ENCODE data around the gene OTOA. TPM values are rescaled to one million over a fixed set of nuclear protein-coding genes. Genes with fewer than 3 reads are reported as not detected.
"Not testable (repeated sequence)": the region's sequence is repeated elsewhere in the genome, so short reads cannot be mapped to it uniquely, and the experiment has no call there.

OTOA gene
- total RNA-seq, 1 donor from 2014 or later, result under 0.01 TPM

- Histone ChIP-seq H3K4me1 (ENCODE audit: control insufficient read depth in 3 of 3, insufficient read depth in 3 of 3, low read length in 3 of 3) (peaks cover 0 to 8% (median 3%) of the 10 kb centered on the region in 3 donors), H3K9ac (ENCODE audit: low read depth in 1 of 3, low read length in 3 of 3) (no peak overlapping the region), H3K4me3 (ENCODE audit: low read length in 3 of 3) (no peak overlapping the region), H3K27ac (ENCODE audit: low read depth, low read length) (no peak overlapping the region), H3K27me3 (ENCODE audit: control insufficient read depth in 3 of 3, insufficient read depth in 3 of 3, low read length in 3 of 3) (no peaks in the 10 kb centered on the region), H3K36me3 (ENCODE audit: control insufficient read depth in 3 of 3, insufficient read depth in 3 of 3, low read length in 3 of 3) (peaks cover 6 to 16% (median 9%) of the 10 kb centered on the region in 3 donors), H3K9me3 (ENCODE audit: control insufficient read depth in 3 of 3, low read length in 3 of 3) (no peaks in the 10 kb centered on the region)
Measured at GRCh38 chr16:21628121-21628726, 35.5 kb upstream of the OTOA start.

- no peaks in the 10 kb centered on the region for H3K9me3 ChIP-seq (ENCODE audit: control insufficient read depth in 3 of 3, low read length in 3 of 3)
- H3K9ac ChIP-seq (ENCODE audit: low read depth in 1 of 3, low read length in 3 of 3), result no peak overlapping the region
- H3K4me1 ChIP-seq (ENCODE audit: control insufficient read depth in 3 of 3, insufficient read depth in 3 of 3, low read length in 3 of 3), result peaks cover 0 to 8% (median 3%) of the 10 kb centered on the region in 3 donors
- H3K36me3 ChIP-seq (ENCODE audit: control insufficient read depth in 3 of 3, insufficient read depth in 3 of 3, low read length in 3 of 3), result peaks cover 6 to 16% (median 9%) of the 10 kb centered on the region in 3 donors
- no peak overlapping the region for H3K27ac ChIP-seq (ENCODE audit: low read depth, low read length)
- H3K4me3 ChIP-seq (ENCODE audit: low read length in 3 of 3), result no peak overlapping the region
- no peaks in the 10 kb centered on the region for H3K27me3 ChIP-seq (ENCODE audit: control insufficient read depth in 3 of 3, insufficient read depth in 3 of 3, low read length in 3 of 3)
Measured at GRCh38 chr16:21628772-21629171, 35.0 kb upstream of the OTOA start.

GRCh38 chr16:21629616-21630539 lies 33.9 kb upstream of the OTOA start:
- H3K4me1 ChIP-seq (ENCODE audit: control insufficient read depth in 3 of 3, insufficient read depth in 3 of 3, low read length in 3 of 3); H3K27ac ChIP-seq (ENCODE audit: low read depth, low read length); H3K27me3 ChIP-seq (ENCODE audit: control insufficient read depth in 3 of 3, insufficient read depth in 3 of 3, low read length in 3 of 3); H3K4me3 ChIP-seq (ENCODE audit: low read length in 3 of 3); H3K9me3 ChIP-seq (ENCODE audit: control insufficient read depth in 3 of 3, low read length in 3 of 3); H3K9ac ChIP-seq (ENCODE audit: low read depth in 1 of 3, low read length in 3 of 3): not testable (repeated sequence)
- peaks cover 4 to 14% (median 8%) of the 10 kb centered on the region in 3 donors for H3K36me3 ChIP-seq (ENCODE audit: control insufficient read depth in 3 of 3, insufficient read depth in 3 of 3, low read length in 3 of 3)

DNA sequence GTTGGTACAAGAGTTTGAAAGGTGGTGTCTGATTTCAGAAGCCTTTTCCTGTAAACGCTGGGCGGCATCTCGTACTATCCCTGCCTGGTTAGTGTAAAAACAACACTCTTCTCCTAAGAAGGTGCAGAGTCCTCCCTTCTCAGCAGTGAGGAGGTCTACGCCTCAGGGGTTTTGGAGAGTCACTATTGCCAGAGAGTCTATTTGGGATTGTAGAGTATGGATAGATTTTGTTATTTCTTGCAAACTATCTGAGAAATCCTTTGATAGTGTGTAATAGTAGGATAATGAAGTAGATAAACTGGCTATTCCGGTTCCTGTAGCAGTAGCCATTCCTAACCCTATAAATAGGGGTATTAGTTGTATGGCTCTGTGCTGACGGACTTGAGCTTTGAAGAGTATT lies 32.9 kb upstream of the OTOA start:
- not testable (repeated sequence) for H3K9ac ChIP-seq (ENCODE audit: low read depth in 1 of 3, low read length in 3 of 3); H3K4me1 ChIP-seq (ENCODE audit: control insufficient read depth in 3 of 3, insufficient read depth in 3 of 3, low read length in 3 of 3); H3K9me3 ChIP-seq (ENCODE audit: control insufficient read depth in 3 of 3, low read length in 3 of 3); H3K4me3 ChIP-seq (ENCODE audit: low read length in 3 of 3); H3K27me3 ChIP-seq (ENCODE audit: control insufficient read depth in 3 of 3, insufficient read depth in 3 of 3, low read length in 3 of 3); H3K27ac ChIP-seq (ENCODE audit: low read depth, low read length); H3K36me3 ChIP-seq (ENCODE audit: control insufficient read depth in 3 of 3, insufficient read depth in 3 of 3, low read length in 3 of 3)

DNA sequence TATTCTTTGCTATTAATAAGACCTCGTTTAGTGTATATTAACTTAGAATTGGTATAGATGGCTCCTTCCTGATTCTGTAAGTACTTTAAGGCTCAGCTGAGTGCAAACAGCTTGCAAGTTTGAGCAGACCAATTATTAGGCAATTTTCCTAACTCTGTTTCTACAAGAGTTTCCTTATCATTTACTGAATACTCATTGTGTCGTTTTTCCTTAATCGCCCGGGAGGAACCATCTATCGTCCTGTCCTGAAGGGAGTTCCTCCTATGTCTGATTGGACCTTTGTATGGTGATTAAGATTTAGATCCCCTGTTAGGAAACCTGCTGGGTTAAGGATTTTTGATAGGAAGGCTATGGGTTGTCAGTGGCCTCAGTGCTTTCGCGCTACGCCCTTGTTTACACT lies 32.4 kb upstream of the OTOA start:
- not testable (repeated sequence) for H3K36me3 ChIP-seq (ENCODE audit: control insufficient read depth in 3 of 3, insufficient read depth in 3 of 3, low read length in 3 of 3); H3K9me3 ChIP-seq (ENCODE audit: control insufficient read depth in 3 of 3, low read length in 3 of 3); H3K9ac ChIP-seq (ENCODE audit: low read depth in 1 of 3, low read length in 3 of 3); H3K27me3 ChIP-seq (ENCODE audit: control insufficient read depth in 3 of 3, insufficient read depth in 3 of 3, low read length in 3 of 3); H3K4me1 ChIP-seq (ENCODE audit: control insufficient read depth in 3 of 3, insufficient read depth in 3 of 3, low read length in 3 of 3); H3K4me3 ChIP-seq (ENCODE audit: low read length in 3 of 3); H3K27ac ChIP-seq (ENCODE audit: low read depth, low read length)

DNA sequence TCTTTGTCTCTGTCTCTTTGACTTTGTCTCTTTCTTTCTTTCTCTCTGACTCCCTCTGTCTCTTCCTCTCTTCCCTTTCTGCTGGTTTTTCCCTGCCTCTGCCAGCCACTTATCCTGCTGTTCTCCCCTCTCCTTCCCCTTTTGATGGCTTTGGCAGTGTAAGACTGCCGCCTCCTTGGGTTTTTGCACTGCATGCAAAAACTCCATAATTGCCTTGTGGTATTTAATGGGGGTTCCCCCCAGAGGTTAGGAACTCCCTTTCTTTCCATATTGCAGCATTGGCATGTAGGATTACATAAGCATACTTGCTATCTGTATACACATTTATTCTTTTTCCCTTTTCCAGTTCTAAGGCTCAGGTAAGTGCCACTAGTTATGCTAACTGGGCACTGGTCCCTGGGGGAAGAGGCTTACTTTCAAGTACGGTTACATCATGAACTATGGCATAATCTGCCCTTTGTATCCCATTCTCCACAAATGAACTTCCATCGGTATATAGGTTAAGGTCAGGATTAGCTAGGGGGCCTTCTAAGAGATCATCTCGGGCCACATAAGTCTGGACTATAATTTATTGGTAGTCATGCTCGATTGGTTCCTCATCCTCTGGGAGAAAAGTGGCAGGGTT lies 31.7 kb upstream of the OTOA start:
- H3K9ac ChIP-seq (ENCODE audit: low read depth in 1 of 3, low read length in 3 of 3); H3K4me1 ChIP-seq (ENCODE audit: control insufficient read depth in 3 of 3, insufficient read depth in 3 of 3, low read length in 3 of 3); H3K36me3 ChIP-seq (ENCODE audit: control insufficient read depth in 3 of 3, insufficient read depth in 3 of 3, low read length in 3 of 3); H3K27me3 ChIP-seq (ENCODE audit: control insufficient read depth in 3 of 3, insufficient read depth in 3 of 3, low read length in 3 of 3); H3K9me3 ChIP-seq (ENCODE audit: control insufficient read depth in 3 of 3, low read length in 3 of 3); H3K27ac ChIP-seq (ENCODE audit: low read depth, low read length); H3K4me3 ChIP-seq (ENCODE audit: low read length in 3 of 3): not testable (repeated sequence)

DNA sequence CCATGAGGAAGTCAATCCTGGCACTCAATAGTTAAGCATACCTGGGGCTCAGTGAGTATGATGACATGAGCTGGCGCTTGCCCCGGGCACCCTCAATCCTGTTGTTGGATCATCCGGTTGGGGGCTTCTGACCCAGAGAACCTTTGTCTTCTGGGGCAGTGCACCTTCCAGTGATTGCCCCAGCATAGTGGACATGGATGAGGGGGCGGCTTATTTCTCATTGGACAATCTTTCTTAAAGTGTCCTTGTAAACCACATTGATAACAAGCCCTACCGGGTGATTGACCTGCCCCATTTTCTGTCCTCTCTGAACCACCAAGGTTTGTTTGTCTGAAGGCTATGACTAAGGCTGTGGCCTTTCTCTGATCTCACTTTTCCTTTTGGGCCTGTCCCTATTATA lies 29.6 kb upstream of the OTOA start:
- Histone ChIP-seq H3K4me3 (ENCODE audit: low read length in 3 of 3) (no peak overlapping the region), H3K27ac (ENCODE audit: low read depth, low read length) (no peak overlapping the region), H3K27me3 (ENCODE audit: control insufficient read depth in 3 of 3, insufficient read depth in 3 of 3, low read length in 3 of 3) (no peaks in the 10 kb centered on the region), H3K4me1 (ENCODE audit: control insufficient read depth in 3 of 3, insufficient read depth in 3 of 3, low read length in 3 of 3) (peaks cover 0 to 6% (median 4%) of the 10 kb centered on the region in 3 donors), H3K9ac (ENCODE audit: low read depth in 1 of 3, low read length in 3 of 3) (no peak overlapping the region), H3K36me3 (ENCODE audit: control insufficient read depth in 3 of 3, insufficient read depth in 3 of 3, low read length in 3 of 3) (peaks cover 0 to 2% (median 0%) of the 10 kb centered on the region in 3 donors), H3K9me3 (ENCODE audit: control insufficient read depth in 3 of 3, low read length in 3 of 3) (no peaks in the 10 kb centered on the region)

- not testable (repeated sequence) for H3K36me3 ChIP-seq (ENCODE audit: control insufficient read depth in 3 of 3, insufficient read depth in 3 of 3, low read length in 3 of 3); H3K4me1 ChIP-seq (ENCODE audit: control insufficient read depth in 3 of 3, insufficient read depth in 3 of 3, low read length in 3 of 3); H3K27ac ChIP-seq (ENCODE audit: low read depth, low read length); H3K4me3 ChIP-seq (ENCODE audit: low read length in 3 of 3); H3K27me3 ChIP-seq (ENCODE audit: control insufficient read depth in 3 of 3, insufficient read depth in 3 of 3, low read length in 3 of 3); H3K9ac ChIP-seq (ENCODE audit: low read depth in 1 of 3, low read length in 3 of 3); H3K9me3 ChIP-seq (ENCODE audit: control insufficient read depth in 3 of 3, low read length in 3 of 3)
Measured at GRCh38 chr16:21635694-21636093, 28.1 kb upstream of the OTOA start.

DNA sequence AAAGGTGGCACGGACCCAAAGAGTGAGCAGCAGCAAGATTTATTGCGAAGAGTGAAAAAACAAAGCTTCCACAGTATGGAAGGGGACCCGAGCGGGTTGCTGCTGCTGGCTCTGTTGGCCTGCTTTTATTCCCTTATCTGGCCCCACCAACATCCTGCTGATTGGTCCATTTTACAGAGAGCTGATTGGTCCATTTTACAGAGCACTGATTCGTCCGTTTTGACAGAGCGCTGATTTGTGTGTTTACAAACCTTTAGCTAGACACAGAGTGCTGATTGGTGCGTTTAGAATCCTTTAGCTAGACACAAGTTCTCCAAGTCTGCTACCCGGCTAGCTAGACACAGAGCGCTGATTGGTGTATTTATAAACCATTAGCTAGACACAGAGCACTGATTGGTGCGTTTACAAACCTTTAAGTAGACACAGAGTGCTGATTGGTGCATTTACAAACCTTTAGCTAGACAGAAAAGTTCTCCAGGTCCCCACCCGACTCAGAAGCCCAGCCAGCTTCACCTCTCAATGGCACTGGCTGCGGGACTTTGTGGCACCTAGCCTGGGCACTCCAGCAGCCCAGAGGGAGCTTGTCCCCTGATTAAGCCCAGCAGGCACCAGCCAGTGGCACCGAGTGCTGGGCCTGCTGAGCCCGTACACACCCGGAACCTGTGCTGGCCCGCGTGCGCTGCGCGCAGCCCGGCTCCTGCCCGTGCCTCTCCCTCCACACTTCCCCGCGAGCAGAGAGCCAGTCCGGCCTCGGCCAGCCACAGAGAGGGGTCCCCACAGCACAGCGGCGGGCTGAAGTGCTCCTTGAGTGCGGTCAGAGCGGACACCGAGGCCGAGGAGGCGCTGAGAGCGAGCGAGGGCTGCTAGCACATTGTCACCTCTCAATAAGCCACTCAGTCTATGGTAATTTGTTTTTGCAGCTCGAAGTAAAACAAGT lies 26.5 kb upstream of the OTOA start:
- no peak overlapping the region for H3K27ac ChIP-seq (ENCODE audit: low read depth, low read length)
- H3K9me3 ChIP-seq (ENCODE audit: control insufficient read depth in 3 of 3, low read length in 3 of 3), result no peaks in the 10 kb centered on the region
- peaks cover 0 to 6% (median 4%) of the 10 kb centered on the region in 3 donors for H3K4me1 ChIP-seq (ENCODE audit: control insufficient read depth in 3 of 3, insufficient read depth in 3 of 3, low read length in 3 of 3)
- H3K9ac ChIP-seq (ENCODE audit: low read depth in 1 of 3, low read length in 3 of 3), result no peak overlapping the region
- no peaks in the 10 kb centered on the region for H3K27me3 ChIP-seq (ENCODE audit: control insufficient read depth in 3 of 3, insufficient read depth in 3 of 3, low read length in 3 of 3)
- H3K36me3 ChIP-seq (ENCODE audit: control insufficient read depth in 3 of 3, insufficient read depth in 3 of 3, low read length in 3 of 3), result no peaks in the 10 kb centered on the region
- H3K4me3 ChIP-seq (ENCODE audit: low read length in 3 of 3), result no peak overlapping the region

Measured in skeletal muscle tissue (tissue), 4 donors.